ENCODE data around the gene ATG4B.

ATG4B gene

GRCh38 chr2:241720560-241720959 lies 83.1 kb downstream of the ATG4B start:
- TF ChIP-seq BACH2 (CRISPR knock-in tag; IDR thresholded peaks at IDR 0.05; ENCODE audit: borderline replicate concordance), result no peak
- TF ChIP-seq TSHZ2 (CRISPR knock-in tag; IDR thresholded peaks at IDR 0.05), result no peak
- no peak for TF ChIP-seq PPARA (CRISPR knock-in tag; IDR thresholded peaks at IDR 0.05; ENCODE audit: borderline replicate concordance)
- no peak for TF ChIP-seq TCF4 (CRISPR knock-in tag; IDR thresholded peaks at IDR 0.05; ENCODE audit: borderline replicate concordance)
- TF ChIP-seq SNAI2 (CRISPR knock-in tag; IDR thresholded peaks at IDR 0.05), result no peak
- no peak for TF ChIP-seq TOX (CRISPR knock-in tag; IDR thresholded peaks at IDR 0.05; ENCODE audit: borderline replicate concordance)
- TF ChIP-seq ARNTL (CRISPR knock-in tag; IDR thresholded peaks at IDR 0.05; ENCODE audit: borderline replicate concordance, low read depth), result no peak
- no peak for TF ChIP-seq PATZ1 (CRISPR knock-in tag; IDR thresholded peaks at IDR 0.05; ENCODE audit: borderline replicate concordance)
- TF ChIP-seq CSDC2 (CRISPR knock-in tag; IDR thresholded peaks at IDR 0.05), result no peak
- TF ChIP-seq OSR1 (CRISPR knock-in tag; IDR thresholded peaks at IDR 0.05), result no peak
- TF ChIP-seq ZC3H10 (CRISPR knock-in tag; IDR thresholded peaks at IDR 0.05), result no peak
- no peak for TF ChIP-seq ESRRG (CRISPR knock-in tag; IDR thresholded peaks at IDR 0.05)
- no peak for TF ChIP-seq GLIS3 (CRISPR knock-in tag; IDR thresholded peaks at IDR 0.05)
- TF ChIP-seq ZFP3 (CRISPR knock-in tag; IDR thresholded peaks at IDR 0.05), result no peak
- no peak for TF ChIP-seq CSRNP3 (CRISPR knock-in tag; IDR thresholded peaks at IDR 0.05)
- no peak for TF ChIP-seq RARB (CRISPR knock-in tag; IDR thresholded peaks at IDR 0.05)
- no peak for TF ChIP-seq POU6F1 (CRISPR knock-in tag; IDR thresholded peaks at IDR 0.05; ENCODE audit: borderline replicate concordance, low read depth)
- no peak for ATAC-seq

- no peak for ATAC-seq
- TF ChIP-seq ZC3H10 (CRISPR knock-in tag; IDR thresholded peaks at IDR 0.05) (no peak), ZNF70 (CRISPR knock-in tag; IDR thresholded peaks at IDR 0.05) (no peak), GLIS3 (CRISPR knock-in tag; IDR thresholded peaks at IDR 0.05) (no peak), BACH2 (CRISPR knock-in tag; IDR thresholded peaks at IDR 0.05; ENCODE audit: borderline replicate concordance) (no peak), OSR1 (CRISPR knock-in tag; IDR thresholded peaks at IDR 0.05) (no peak), ZNF565 (CRISPR knock-in tag; conservative IDR thresholded peaks at IDR 0.05; ENCODE audit: low read depth) (no peak), ARNTL (CRISPR knock-in tag; IDR thresholded peaks at IDR 0.05; ENCODE audit: borderline replicate concordance, low read depth) (no peak), CSDC2 (CRISPR knock-in tag; IDR thresholded peaks at IDR 0.05) (no peak), POU6F1 (CRISPR knock-in tag; IDR thresholded peaks at IDR 0.05; ENCODE audit: borderline replicate concordance, low read depth) (no peak), PPARA (CRISPR knock-in tag; IDR thresholded peaks at IDR 0.05; ENCODE audit: borderline replicate concordance) (no peak), ZFP30 (CRISPR knock-in tag; IDR thresholded peaks at IDR 0.05) (no peak)
Measured at GRCh38 chr2:241721852-241722251, 84.4 kb downstream of the ATG4B start.

- no peak for TF ChIP-seq ISL1 (CRISPR knock-in tag; IDR thresholded peaks at IDR 0.05)
- TF ChIP-seq BACH2 (CRISPR knock-in tag; IDR thresholded peaks at IDR 0.05; ENCODE audit: borderline replicate concordance), result no peak
- no peak for TF ChIP-seq OSR1 (CRISPR knock-in tag; IDR thresholded peaks at IDR 0.05)
- TF ChIP-seq TSHZ2 (CRISPR knock-in tag; IDR thresholded peaks at IDR 0.05), result no peak
- ATAC-seq, result no peak
Measured at GRCh38 chr2:241722896-241723454, 85.5 kb downstream of the ATG4B start.

All from SK-N-SH treated with all-trans-retinoic acid at 6 μM for 48 hours (cell line).